NCI-H748 (cell line): ENCODE data around the gene SWSAP1.
"Not testable (repeated sequence)": the region's sequence is repeated elsewhere in the genome, so short reads cannot be mapped to it uniquely, and the experiment has no call there.

Source experiments
- DNase-seq: peaks from one replicate; lab custom pipeline; 2025; ENCODE audit not compliant: unreplicated experiment; lab: John Stamatoyannopoulos, UW

The SWSAP1 gene

GRCh38 chr19:11374433-11375142, at the start of gene SWSAP1:
Gene SWSAP1, plus strand, starts transcription at chr19:11374666. Its CDS starts 15 bp downstream, at chr19:11374681.
- DNase-seq, result peak; percentile 98

GRCh38 chr19:11324748-11325389, 49.6 kb upstream of the SWSAP1 start:
- DNase-seq, result no peak

- DNase-seq, result no peak
Measured at GRCh38 chr19:11325544-11325943, 48.9 kb upstream of the SWSAP1 start.

- no peak for DNase-seq
Measured at GRCh38 chr19:11330127-11330526, 44.3 kb upstream of the SWSAP1 start.

- no peak for DNase-seq
Measured at GRCh38 chr19:11331502-11331901, 43.0 kb upstream of the SWSAP1 start.

GRCh38 chr19:11332822-11333221, 41.6 kb upstream of the SWSAP1 start:
- no peak for DNase-seq

GRCh38 chr19:11333838-11334237, 40.6 kb upstream of the SWSAP1 start:
- peak; percentile 34 for DNase-seq

- no peak for DNase-seq
Measured at GRCh38 chr19:11335449-11336146, 38.9 kb upstream of the SWSAP1 start.

- no peak for DNase-seq
Measured at GRCh38 chr19:11337080-11337479, 37.4 kb upstream of the SWSAP1 start.

- DNase-seq, result no peak
Measured at GRCh38 chr19:11338121-11338520, 36.3 kb upstream of the SWSAP1 start.

- no peak for DNase-seq
Measured at GRCh38 chr19:11338569-11339253, 35.8 kb upstream of the SWSAP1 start.

- peak; percentile 86 for DNase-seq
Measured at GRCh38 chr19:11339254-11340098, 35.0 kb upstream of the SWSAP1 start, which contains the start of gene RAB3D. Gene RAB3D, minus strand, starts transcription at chr19:11339657. Its CDS starts 2,258 bp downstream, at chr19:11337399.

GRCh38 chr19:11340099-11340467, 34.4 kb upstream of the SWSAP1 start:
- DNase-seq, result not testable (repeated sequence)

GRCh38 chr19:11342429-11342828, 32.0 kb upstream of the SWSAP1 start:
- no peak for DNase-seq

- no peak for DNase-seq
Measured at GRCh38 chr19:11345122-11345803, 29.2 kb upstream of the SWSAP1 start.

GRCh38 chr19:11346104-11346940, 28.1 kb upstream of the SWSAP1 start, which contains the start of the genes CCDC159 and TMEM205:
Gene CCDC159, plus strand, starts transcription at chr19:11346519. Its CDS starts 88 bp downstream, at chr19:11346607.
Gene TMEM205, minus strand, starts transcription at chr19:11346268. Its CDS starts 649 bp downstream, at chr19:11345619.
- peak; percentile 98 for DNase-seq

GRCh38 chr19:11347546-11348039, 26.9 kb upstream of the SWSAP1 start:
- DNase-seq, result no peak

GRCh38 chr19:11349171-11349570, 25.3 kb upstream of the SWSAP1 start:
- DNase-seq, result no peak

- DNase-seq, result not testable (repeated sequence)
Measured at GRCh38 chr19:11354102-11354501, 20.4 kb upstream of the SWSAP1 start.
